Kidney (tissue), 14 donors: ENCODE data around the gene ALPG. TPM values are rescaled to one million over a fixed set of nuclear protein-coding genes. Genes with fewer than 3 reads are reported as not detected.
"Not testable (repeated sequence)": the region's sequence is repeated elsewhere in the genome, so short reads cannot be mapped to it uniquely, and the experiment has no call there.

Source experiments
- DNase-seq, 5 donors: peaks; one replicate each; pipeline ENCODE4 v3.0.0-alpha.2; 2013 to 2020
- FAIRE-seq: peaks from 2 replicates; lab custom pipeline; 2012; peaks lifted over from hg19 to GRCh38; lab: Jason Lieb, UNC
- H3K27ac ChIP-seq, 2 donors: one replicate each; pipeline ENCODE4 v1.7.0; 2013; ENCODE audit warnings: low read depth in 2 of 2, low read length in 2 of 2, inconsistent platforms in 1 of 2
- H3K27me3 ChIP-seq: one replicate; pipeline ENCODE4 v1.7.1; 2013; ENCODE audit warnings: low read length, inconsistent platforms; ENCODE audit not compliant: control insufficient read depth, insufficient read depth
- H3K36me3 ChIP-seq, 3 donors: one replicate each; pipeline versions ENCODE4 v1.7.0 to v1.7.1; 2013; ENCODE audit warnings: low read length in 3 of 3, control low read depth in 1 of 3, inconsistent platforms in 1 of 3; ENCODE audit not compliant: insufficient read depth in 3 of 3, control insufficient read depth in 2 of 3
- H3K4me1 ChIP-seq, 3 donors: one replicate each; pipeline versions ENCODE4 v1.7.0 to v1.7.1; 2013; ENCODE audit warnings: low read length in 3 of 3, inconsistent platforms in 1 of 3, low read depth in 1 of 3; ENCODE audit not compliant: control insufficient read depth in 2 of 3, insufficient read depth in 2 of 3
- H3K4me3 ChIP-seq, 3 donors: one replicate each; pipeline versions ENCODE4 v1.7.0 to v1.8.1; 2013; ENCODE audit warnings: low read length in 3 of 3, control low read depth in 1 of 3, inconsistent platforms in 1 of 3
- H3K9ac ChIP-seq, 3 donors: one replicate each; pipeline versions ENCODE4 v1.7.0 to v1.7.1; 2013; ENCODE audit warnings: low read length in 3 of 3, control low read depth in 1 of 3, inconsistent platforms in 1 of 3
- H3K9me3 ChIP-seq, 3 donors: one replicate each; pipeline versions ENCODE4 v1.7.0 to v1.7.1; 2013; ENCODE audit warnings: low read length in 3 of 3, control low read depth in 1 of 3, inconsistent platforms in 1 of 3; ENCODE audit not compliant: control insufficient read depth in 2 of 3, insufficient read depth in 1 of 3
- CTCF ChIP-seq: IDR thresholded peaks from 3 replicates; pipeline ENCODE4 v1.5.1; 2012; ENCODE audit warnings: mild to moderate bottlenecking, moderate library complexity, borderline replicate concordance; ENCODE audit not compliant: insufficient read depth; ENCODE audit errors: extremely low read depth
- intact Hi-C: fragments of 100-400 bp; cut with DNase I; formaldehyde crosslinking; loops from one replicate; pipeline ENCODE4 v1.11.1; 2022
- polyA plus RNA-seq: library from polyadenylated mRNA; stranded (reverse); fragments of 350-450 nt; fragmentation: Illumina TruSeq; extraction: RNeasy Lipid Tissue Mini Kit (QIAGEN cat#74804); gene quantifications from one replicate; pipeline ENCODE4 v1.2.3, GENCODE V29; 2014; ENCODE audit warnings: low read depth, low replicate concordance; ENCODE audit not compliant: insufficient read depth
- total RNA-seq: library from RNA; stranded (reverse); fragmentation: NEBNext Ultra II Directional; extraction: Animal tissue kit (Norgen Biotek cat#: 25700); gene quantifications from one replicate; pipeline ENCODE4 v1.2.1, GENCODE V29; 2021
- donor health status: control.
- donor health status: control.
- donor health status: control.
- donor health status: control.
- donor health status: control.
- donor health status: DM: yes; HTN: yes; CAD: no.
- donor health status: Normal renal cell carcinoma (clear cell type).

Gene ALPG
- total and polyA plus RNA-seq, 2 donors from 2014 or later: not detected

DNA sequence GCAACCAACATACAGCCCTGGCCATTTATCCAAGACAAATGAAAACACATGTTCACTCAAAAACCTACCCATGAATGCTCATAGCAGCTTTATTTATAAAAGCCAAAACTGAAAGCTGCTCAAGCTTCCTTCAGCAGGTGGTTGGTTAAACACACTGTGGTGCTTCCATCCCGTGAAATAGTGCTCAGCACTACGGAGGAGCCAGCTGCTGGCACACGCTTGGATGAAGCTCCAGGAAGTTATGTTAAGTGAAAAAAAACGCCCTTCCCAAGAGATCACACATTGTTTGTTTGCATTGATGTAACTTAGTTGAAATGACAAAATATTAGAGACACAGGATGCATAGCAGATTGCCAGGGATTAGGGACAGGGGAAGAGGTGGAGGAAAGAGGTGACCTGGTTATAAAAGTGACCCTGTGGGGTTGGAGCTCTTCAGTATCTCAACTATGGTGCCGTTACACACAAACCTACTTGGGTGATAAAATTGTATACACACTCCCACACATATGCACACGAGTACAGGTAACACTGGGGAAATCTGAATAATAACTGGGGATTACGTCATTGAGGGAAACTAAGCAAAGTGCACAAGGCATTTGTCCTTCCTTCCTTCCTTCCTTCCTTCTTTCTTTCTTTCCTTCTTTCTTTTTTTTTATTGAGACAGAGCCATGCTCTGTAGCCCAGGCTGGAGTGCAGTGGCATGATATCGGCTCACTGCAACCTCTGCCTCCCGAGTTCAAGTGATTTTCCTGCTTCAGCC is 6.2 kb upstream of the ALPG start:
- Histone ChIP-seq H3K36me3 (no peaks in the 10 kb centered on the region), H3K27ac (no peak overlapping the region), H3K9ac (no peak overlapping the region), H3K9me3 (no peaks in the 10 kb centered on the region), H3K4me1 (no peaks in the 10 kb centered on the region), H3K4me3 (no peak overlapping the region), H3K27me3 (no peaks in the 10 kb centered on the region)
- FAIRE-seq (no peak), DNase-seq (no peak)
- TF ChIP-seq CTCF: no peak
- intact Hi-C loops: no loop called here

GRCh38 chr2:232402518-232402917 is 4.1 kb upstream of the ALPG start:
- Histone ChIP-seq H3K4me3 (no peak overlapping the region), H3K4me1 (no peaks in the 10 kb centered on the region), H3K9me3 (no peaks in the 10 kb centered on the region), H3K27me3 (no peaks in the 10 kb centered on the region), H3K36me3 (no peaks in the 10 kb centered on the region), H3K27ac (no peak overlapping the region), H3K9ac (no peak overlapping the region)
- intact Hi-C loops: no loop called here
- DNase-seq: no peak
- TF ChIP-seq CTCF: no peak
- FAIRE-seq: no peak

DNA sequence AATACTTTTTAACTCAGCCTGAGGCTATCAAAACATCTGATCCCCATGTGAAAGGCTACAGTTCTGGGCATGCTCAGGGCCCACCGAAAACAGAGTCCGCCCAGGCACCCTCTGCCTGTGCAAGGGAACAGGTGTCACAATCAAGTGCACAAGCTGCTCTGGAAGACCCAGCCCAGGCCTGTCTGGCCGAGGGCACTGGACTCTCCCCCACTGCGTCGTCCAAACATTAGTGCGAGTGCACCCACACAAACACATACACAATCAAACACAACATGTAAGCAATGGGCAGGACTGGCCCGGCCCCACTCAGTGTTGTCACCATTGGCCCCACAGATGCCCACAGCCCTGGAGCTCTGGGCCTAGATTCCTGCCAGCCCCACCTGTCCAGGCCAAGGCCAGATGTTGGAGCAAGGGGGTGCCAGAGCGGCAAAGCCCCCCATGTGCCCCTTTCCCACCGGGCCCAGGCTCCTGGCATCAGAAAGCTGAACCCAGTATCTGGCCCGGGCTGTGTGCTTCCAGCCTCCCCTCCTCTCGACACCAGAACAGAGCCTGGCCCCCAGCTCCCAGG is 617 bp upstream of the ALPG start:
- Histone ChIP-seq H3K4me3 (no peak overlapping the region), H3K27ac (no peak overlapping the region), H3K9me3 (no peaks in the 10 kb centered on the region), H3K4me1 (no peaks in the 10 kb centered on the region), H3K27me3 (no peaks in the 10 kb centered on the region), H3K9ac (no peak overlapping the region), H3K36me3 (no peaks in the 10 kb centered on the region)
- intact Hi-C loops: no loop called here
- FAIRE-seq (no peak), DNase-seq (peak in 1 of 5 donors; percentile 33)
- TF ChIP-seq CTCF: no peak

DNA sequence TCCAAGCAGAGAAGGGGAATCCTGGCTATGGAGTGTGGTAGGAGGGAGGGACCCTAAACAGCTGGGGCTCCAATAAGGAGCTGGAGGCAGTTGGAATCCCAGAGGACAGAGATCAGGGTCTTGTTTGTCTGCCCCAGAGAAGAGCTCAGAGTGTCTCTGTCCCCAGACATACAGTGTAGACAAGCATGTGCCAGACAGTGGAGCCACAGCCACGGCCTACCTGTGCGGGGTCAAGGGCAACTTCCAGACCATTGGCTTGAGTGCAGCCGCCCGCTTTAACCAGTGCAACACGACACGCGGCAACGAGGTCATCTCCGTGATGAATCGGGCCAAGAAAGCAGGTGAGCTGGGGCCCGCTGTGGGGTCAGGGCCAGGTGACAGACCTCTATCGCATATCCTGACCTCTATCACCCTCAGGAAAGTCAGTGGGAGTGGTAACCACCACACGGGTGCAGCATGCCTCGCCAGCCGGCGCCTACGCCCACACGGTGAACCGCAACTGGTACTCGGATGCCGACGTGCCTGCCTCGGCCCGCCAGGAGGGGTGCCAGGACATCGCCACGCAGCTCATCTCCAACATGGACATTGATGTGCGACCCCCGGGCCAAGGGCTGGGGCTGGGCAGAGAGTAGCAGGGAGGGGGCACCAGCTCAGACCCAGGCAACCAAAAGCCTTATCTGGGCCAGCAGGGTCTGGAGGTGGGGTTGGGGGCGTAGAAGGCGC is 945 bp downstream of the ALPG start:
- H3K4me3 ChIP-seq, H3K27me3 ChIP-seq, H3K36me3 ChIP-seq, H3K9me3 ChIP-seq, intact Hi-C loops, H3K4me1 ChIP-seq, DNase-seq, H3K27ac ChIP-seq, FAIRE-seq, H3K9ac ChIP-seq: not testable (repeated sequence)

DNA sequence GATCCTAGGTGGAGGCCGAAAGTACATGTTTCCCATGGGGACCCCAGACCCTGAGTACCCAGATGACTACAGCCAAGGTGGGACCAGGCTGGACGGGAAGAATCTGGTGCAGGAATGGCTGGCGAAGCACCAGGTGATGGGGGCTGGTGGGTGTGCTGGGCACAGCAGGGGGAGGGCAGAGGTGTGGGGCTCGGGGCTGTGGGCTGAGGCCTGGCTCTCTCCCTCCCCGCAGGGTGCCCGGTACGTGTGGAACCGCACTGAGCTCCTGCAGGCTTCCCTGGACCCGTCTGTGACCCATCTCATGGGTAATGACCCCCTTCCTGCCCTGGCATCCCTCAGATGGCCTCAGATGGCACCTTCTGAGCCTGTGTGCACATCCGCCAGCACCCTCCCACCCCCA is 1.6 kb downstream of the ALPG start:
- H3K9me3 ChIP-seq, H3K27ac ChIP-seq: not testable (repeated sequence)

GRCh38 chr2:232409617-232410016 is 3.0 kb downstream of the ALPG start:
- H3K4me3 ChIP-seq, H3K27ac ChIP-seq, H3K27me3 ChIP-seq, H3K4me1 ChIP-seq, H3K9me3 ChIP-seq, H3K36me3 ChIP-seq, FAIRE-seq, intact Hi-C loops, H3K9ac ChIP-seq: not testable (repeated sequence)
- peak in 1 of 5 donors; percentile 25 for DNase-seq

More for the DNA sequence above, 1.6 kb downstream of the ALPG start:
- H3K9ac ChIP-seq, intact Hi-C loops, FAIRE-seq, H3K4me3 ChIP-seq, H3K4me1 ChIP-seq, H3K36me3 ChIP-seq, H3K27me3 ChIP-seq: not testable (repeated sequence)
- peak in 1 of 5 donors; percentile 30 for DNase-seq
